NCI-H1417 (cell line): ENCODE data around the gene JUP.

Experiments used
- DNase-seq, 3 experiments: peaks; one replicate each; lab custom pipeline; 2025; lab: John Stamatoyannopoulos, UW

The JUP gene

DNA sequence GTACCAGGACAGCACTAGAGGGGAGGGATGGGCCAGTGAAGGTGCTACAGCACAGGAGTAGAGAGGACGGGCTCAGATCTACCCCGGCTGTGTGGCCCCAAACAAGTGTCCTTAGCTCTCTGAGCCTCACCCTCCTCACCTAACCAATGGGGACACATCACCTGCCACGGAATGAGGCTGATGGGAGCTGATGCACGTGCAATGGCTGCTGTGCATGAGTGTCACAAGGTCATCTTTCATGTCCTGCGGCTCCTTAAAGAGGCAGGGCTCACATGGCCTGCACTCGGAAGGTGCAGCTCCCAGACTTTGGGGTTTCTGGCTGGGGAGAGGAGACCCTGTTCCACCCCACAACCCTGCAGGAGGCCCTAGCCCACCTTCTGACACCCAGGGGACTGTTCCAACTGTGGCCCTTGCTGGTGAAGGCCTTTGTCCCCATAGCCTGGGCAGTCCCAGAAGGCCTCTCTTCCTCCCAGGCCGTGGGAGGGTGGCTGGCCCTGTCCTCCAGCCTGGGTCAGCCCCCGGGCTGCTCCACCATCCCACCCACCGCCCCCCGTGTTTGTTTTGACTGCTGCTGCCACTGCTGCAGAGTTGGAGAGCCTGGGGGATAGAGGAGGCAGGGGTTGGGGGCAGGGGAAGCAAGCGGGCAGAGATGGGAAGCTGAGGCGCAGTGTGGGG is 62.6 kb downstream of the JUP start:
- no peak for DNase-seq

DNA sequence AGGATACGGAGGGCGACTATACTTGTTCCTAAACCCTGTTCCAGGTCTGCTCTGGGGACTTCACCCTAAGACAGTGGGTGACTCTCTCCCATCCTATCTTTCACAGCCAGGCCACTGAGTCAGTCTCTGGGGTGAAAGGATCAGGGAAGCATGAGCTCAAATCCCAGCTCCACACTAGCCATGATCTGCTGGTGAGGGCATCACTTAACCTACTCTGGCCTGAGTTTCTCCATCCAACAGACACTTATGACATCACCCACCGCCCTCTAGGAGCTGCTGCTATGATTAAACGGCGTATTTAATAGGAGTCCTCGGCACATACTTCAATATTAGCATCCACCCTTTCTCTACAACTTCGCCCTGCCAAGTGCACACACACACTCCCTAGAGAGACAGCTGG is 64.3 kb downstream of the JUP start:
- no peak for DNase-seq

DNA sequence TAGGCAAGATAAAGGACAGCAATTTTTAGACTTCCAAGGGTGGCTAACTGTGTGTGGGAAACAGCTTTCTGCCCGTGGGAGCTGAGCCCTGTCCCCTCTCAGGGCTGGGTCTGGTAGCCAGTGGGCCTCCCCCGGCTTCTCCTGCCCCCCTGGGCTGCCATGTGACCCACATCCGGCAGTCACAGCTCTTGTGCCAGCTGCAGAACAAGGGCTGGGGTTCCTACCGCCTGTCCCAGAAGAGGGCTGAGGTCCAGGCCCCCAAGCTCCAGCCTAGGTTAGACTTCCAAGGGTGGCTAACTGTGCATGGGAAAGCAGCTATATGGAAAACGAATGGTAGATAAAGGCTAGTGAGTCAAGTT is 68.2 kb downstream of the JUP start:
- no peak for DNase-seq

DNA sequence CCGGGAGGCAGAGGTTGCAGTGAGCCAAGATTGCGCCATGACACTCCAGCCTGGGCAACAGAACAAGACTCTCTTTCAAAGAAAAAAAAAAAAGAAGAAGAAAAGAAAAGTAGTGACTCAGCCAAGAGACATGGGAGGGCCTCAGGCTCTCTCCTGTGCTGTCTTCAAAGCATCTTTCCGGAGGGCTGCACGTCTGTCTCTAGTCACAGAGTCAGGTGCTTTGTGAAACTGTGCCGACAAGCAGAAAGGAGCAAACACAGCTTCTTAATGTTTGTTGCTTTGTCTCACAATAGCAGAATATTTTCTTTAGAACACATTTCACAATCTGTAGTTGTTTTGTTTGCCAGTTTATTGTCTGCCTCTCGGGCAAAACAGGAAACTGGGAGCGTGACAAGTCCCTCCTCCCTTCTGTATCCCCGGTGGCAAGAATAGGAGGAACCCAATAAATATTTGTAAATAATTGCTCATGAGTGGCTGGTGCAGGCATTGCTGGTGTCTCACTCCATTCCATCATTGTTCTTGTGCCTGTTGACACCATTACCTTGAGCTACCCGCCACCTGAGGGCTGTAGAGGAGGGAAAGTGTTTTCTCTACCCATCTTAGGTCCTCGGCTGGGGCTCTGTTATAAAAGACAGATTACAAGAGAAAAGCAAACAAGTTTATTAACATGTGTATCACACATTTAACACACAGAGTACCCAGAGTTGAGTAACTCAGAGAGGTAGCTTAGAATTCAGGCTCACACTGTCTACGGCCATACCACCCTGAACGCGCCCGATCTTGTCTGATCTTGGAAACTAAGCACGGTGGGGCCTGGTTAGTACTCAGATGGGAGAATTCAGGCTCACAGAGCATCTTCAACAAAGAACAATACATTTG is 68.9 kb downstream of the JUP start:
- DNase-seq = peak in 2 of 3 experiments; percentile 33 to 63

DNA sequence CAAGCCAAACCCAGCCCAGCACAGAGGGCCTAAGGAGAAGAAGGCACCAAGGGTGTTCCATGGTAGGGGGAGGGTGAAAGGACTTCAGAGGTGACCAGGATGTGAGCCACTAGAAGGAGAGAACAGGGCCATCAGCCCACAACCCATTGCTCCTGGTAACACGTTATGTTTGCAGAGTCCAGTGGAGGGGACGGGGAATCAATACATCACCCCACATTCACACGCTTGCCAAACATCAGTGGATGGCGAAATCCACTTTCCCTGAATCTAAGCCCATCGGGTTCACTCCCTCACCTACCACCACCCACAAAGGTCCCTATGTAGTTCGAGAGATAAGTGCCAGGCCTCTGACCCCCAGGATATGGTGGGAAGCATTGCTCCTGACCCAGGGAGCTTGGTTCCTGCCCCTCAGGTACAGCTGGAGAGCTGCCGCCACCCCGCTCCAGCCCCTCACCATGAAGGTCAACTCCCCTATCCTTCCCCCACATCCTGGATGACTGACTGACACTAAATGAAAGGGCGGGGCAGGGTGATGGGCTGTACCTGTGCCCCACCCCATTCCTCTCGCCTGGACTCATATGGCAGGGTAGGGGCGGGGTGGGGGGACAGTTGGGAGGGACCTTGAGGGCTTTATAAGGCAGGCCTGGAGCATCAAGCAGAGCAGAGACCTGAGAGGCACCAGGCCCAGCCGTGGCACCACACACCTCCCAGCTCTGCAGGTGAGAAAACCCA is 74.7 kb downstream of the JUP start, which contains the start of gene GAST:
TSS of gene GAST (plus strand) at position 663 of the 732 bp plus-strand sequence. CDS start 3,106 bp downstream, outside the sequence.
- no peak for DNase-seq

DNA sequence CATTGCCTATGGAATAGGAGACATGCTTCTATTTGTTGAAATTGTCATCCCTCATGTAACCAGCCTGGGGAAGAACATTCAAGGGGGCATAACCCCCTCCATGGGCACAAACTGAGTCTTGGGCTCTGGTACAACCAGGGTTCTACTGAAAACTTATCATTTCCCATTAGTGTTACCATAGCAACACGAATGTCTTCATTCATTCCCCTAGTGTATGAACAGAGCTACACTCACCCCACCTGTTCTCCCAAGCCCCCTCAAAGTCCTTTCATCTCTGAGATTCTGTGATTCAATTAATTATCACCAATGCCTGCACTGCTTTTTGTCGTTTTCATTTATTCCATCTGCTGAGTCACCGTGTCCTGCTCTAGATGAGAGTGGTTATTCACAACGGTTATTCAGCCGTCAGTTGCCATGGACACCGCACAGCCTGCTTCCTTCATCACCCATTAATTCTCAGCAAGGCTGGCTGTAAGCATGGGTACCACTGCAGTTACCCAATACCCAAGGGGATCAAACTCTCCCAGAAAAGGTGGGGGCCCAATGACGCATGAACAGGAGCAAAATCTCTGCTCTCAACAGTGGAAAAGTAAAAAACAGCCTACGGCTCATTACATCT is 75.9 kb downstream of the JUP start:
- DNase-seq = peak; percentile 37 to 94 (median 76)

DNA sequence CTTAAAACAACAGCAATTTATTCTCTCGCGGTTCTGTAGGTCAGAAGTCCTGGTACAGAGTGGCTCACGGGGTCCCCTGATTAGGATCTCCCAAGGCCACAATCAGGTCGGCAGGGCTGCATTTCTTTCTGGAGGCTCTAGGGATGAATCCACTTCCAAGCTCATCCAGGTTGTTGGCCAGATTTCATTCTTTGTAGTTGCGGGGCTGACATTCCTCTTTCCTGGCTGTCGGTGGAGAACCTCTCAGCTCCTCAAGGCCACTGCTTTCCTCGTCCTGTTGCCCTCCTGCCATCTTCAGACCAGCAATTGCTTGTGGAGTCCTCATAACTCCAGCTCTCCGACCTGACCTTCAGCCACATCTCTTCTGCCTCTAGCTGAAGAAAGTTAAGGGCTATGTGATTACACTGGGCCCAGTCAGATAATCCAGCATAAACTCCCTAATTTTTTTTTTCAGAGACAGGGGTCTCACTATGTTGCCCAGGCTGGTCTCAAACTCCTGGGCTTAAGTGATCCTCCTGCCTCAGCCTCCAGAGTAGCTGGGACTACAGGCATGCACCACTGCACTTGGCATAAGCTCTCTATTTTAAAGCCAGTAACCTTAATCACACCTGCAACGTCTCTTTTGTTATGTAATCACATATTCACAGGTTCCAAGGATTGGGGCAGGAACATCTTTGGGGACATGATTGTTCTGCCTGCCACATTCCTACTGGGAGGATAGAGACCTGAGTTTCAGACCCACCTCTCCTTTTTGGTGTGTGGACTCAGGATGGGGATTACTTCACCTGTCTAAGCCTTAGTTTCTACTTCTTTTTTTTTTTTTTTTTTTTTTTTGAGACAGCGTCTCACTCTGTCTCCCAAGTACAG is 78.5 kb downstream of the JUP start:
- no peak for DNase-seq

DNA sequence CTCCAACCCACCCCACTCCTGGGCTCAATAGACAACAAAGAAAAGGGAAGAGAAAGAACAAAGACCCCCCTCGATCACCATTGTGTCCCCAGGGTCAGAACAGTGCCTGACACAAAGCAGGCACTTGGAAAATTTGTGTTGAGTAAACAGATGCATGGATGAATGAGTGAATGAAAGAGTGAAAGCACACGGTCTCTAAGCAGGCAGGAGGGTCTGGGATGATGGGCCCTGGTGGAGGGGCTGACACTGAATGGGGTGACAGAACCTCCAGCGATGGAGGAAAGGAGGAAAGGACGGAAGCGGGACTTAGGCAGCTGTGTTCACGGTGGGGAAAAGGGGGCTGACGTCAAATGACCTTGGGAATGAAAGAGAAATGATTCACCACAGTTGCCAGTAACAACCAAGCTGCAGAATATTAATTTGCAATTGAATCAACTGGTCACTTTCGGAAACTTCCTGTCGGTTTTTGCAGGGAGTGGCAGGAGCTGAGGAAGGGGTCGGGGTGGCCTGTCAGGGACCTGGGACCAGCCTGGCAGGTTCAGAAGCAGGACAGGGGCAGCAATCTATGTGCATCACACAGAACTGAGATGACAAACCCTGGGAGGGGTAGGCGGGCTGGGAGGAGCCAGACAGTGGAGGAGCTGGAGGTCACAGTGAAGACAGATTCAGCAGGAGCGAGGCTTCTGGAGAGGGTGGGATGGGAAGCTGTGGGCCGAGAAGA is 81.1 kb downstream of the JUP start:
- peak in 1 of 3 experiments; percentile 24 for DNase-seq
